HEK293 (cell line): ENCODE measurements around the gene MT1A.
"Not testable (repeated sequence)": the region's sequence is repeated elsewhere in the genome, so short reads cannot be mapped to it uniquely, and the experiment has no call there.

Source experiments
- HOXC10 ChIP-seq: sonication (generic); formaldehyde crosslinking; IDR thresholded peaks from 2 replicates; pipeline ENCODE4 v1.8.1; 2023; ENCODE audit warnings: mild to moderate bottlenecking, missing genetic modification reagents
- ZNF138 ChIP-seq: fragments of 450-650 bp; formaldehyde crosslinking; IDR thresholded peaks from 2 replicates; pipeline ENCODE4 v1.5.1; 2016; ENCODE audit warnings: missing biosample characterization, missing genetic modification characterization, borderline replicate concordance
- ZNF561 ChIP-seq: fragments of 450-650 bp; IDR thresholded peaks from 2 replicates; pipeline ENCODE4 v1.5.1; 2018; ENCODE audit warnings: missing biosample characterization, missing genetic modification characterization, borderline replicate concordance

- not testable (repeated sequence) for TF ChIP-seq ZNF561; HOXC10 (CRISPR knock-in tag); ZNF138 (tag by site-specific recombination)
These were observed 16.6 kb upstream of the MT1A start for GRCh38 chr16:56621665-56622445.
